H1 (cell line): ENCODE measurements around the gene MAPKAPK2. TPM values are rescaled to one million over a fixed set of nuclear protein-coding genes. Genes with fewer than 3 reads are reported as not detected.
A peak's percentile ranks its signal among the peaks of the same experiment; 100 is the strongest.

ENCODE experiments used
- CTCF ChIA-PET: fragments of 300-600 bp; sonication (Branson Sonifier 250); formaldehyde crosslinking; loops from one replicate; lab custom pipeline; 2021; ENCODE audit not compliant: partially characterized antibody; lab: Charles Lee
- POLR2A ChIA-PET: fragments of 300-600 bp; sonication (Branson Sonifier 250); formaldehyde crosslinking; loops from one replicate; lab custom pipeline; 2021; ENCODE audit warnings: inconsistent platforms; ENCODE audit not compliant: partially characterized antibody; lab: Charles Lee
- DNase-seq, 2 experiments: peaks; one replicate each; pipeline versions ENCODE4 v3.0.0 to v3.0.0-alpha.2; 2010 to 2022; ENCODE audit warnings: low spot score in 2 of 2, low read depth in 1 of 2, mixed read lengths in 1 of 2
- FAIRE-seq: peaks from 2 replicates; lab custom pipeline; 2011; peaks lifted over from hg19 to GRCh38; lab: Jason Lieb, UNC
- H2AFZ ChIP-seq: 2 replicates; pipeline ENCODE4 v1.8.1; 2012; ENCODE audit warnings: low read length, inconsistent platforms
- H2AK5ac ChIP-seq: 2 replicates; pipeline ENCODE4 v1.6.1; 2013; ENCODE audit warnings: low read depth, low read length
- H2BK120ac ChIP-seq: replicated peaks from 2 replicates; pipeline ENCODE3; 2013; ENCODE audit warnings: low read depth, low read length, inconsistent platforms
- H2BK12ac ChIP-seq: 2 replicates; pipeline ENCODE4 v1.6.1; 2013; ENCODE audit warnings: low read depth, low read length
- H2BK15ac ChIP-seq: 2 replicates; pipeline ENCODE4 v1.6.1; 2013; ENCODE audit warnings: low read length
- H2BK20ac ChIP-seq: 2 replicates; pipeline ENCODE4 v1.6.1; 2013; ENCODE audit warnings: low read length
- H2BK5ac ChIP-seq: 2 replicates; pipeline ENCODE4 v1.6.1; 2013; ENCODE audit warnings: low read depth, low read length
- H3K14ac ChIP-seq: 2 replicates; pipeline ENCODE4 v1.6.1; 2013; ENCODE audit warnings: inconsistent platforms; ENCODE audit not compliant: insufficient read length
- H3K18ac ChIP-seq: 2 replicates; pipeline ENCODE4 v1.6.1; 2013; ENCODE audit warnings: low read length; ENCODE audit errors: extremely low read depth
- H3K23ac ChIP-seq: 2 replicates; pipeline ENCODE4 v1.6.1; 2013; ENCODE audit warnings: inconsistent platforms; ENCODE audit not compliant: insufficient read length
- H3K23me2 ChIP-seq: 2 replicates; pipeline ENCODE4 v1.6.1; 2013; ENCODE audit warnings: low read depth, low read length
- H3K27ac ChIP-seq: 2 replicates; pipeline ENCODE4 v1.6.1; 2011; ENCODE audit warnings: low read depth, low read length, inconsistent platforms
- H3K27me3 ChIP-seq, 4 experiments: replicated peaks in 1 of 4; 1 replicate in 1 of 4; 2 replicates in 3 of 4; pipeline versions ENCODE4 v1.6.1 to v1.8.1; 2011 to 2013; ENCODE audit warnings: low read length in 3 of 4, mild to moderate bottlenecking in 3 of 4, inconsistent platforms in 2 of 4, mixed read lengths in 2 of 4, moderate library complexity in 1 of 4; ENCODE audit not compliant: control insufficient read depth in 3 of 4, insufficient read depth in 3 of 4; ENCODE audit errors: extremely low read depth in 1 of 4
- H3K36me3 ChIP-seq, 4 experiments: 2 replicates each; pipeline versions ENCODE4 v1.6.1 to v1.8.1; 2011 to 2013; ENCODE audit warnings: mild to moderate bottlenecking in 4 of 4, low read length in 3 of 4, moderate library complexity in 2 of 4, control low read depth in 1 of 4, inconsistent platforms in 1 of 4; ENCODE audit not compliant: insufficient read depth in 4 of 4, control insufficient read depth in 2 of 4
- H3K4ac ChIP-seq: replicated peaks from 2 replicates; pipeline ENCODE3; 2013; ENCODE audit warnings: low read length, low read depth, mixed read lengths, inconsistent platforms; ENCODE audit not compliant: insufficient read length
- H3K4me1 ChIP-seq, 4 experiments: replicated peaks in 1 of 4; 1 replicate in 1 of 4; 2 replicates in 3 of 4; pipeline versions ENCODE4 v1.6.1 to v1.8.1; 2011 to 2013; ENCODE audit warnings: low read length in 3 of 4, inconsistent platforms in 2 of 4, mixed read lengths in 1 of 4; ENCODE audit not compliant: insufficient read depth in 4 of 4, control insufficient read depth in 3 of 4
- H3K4me2 ChIP-seq, 2 experiments: 2 replicates each; pipeline versions ENCODE4 v1.6.1 to v1.8.1; 2011 to 2013; ENCODE audit warnings: low read depth in 2 of 2, low read length in 2 of 2, control low read depth in 1 of 2, inconsistent platforms in 1 of 2, mild to moderate bottlenecking in 1 of 2; ENCODE audit not compliant: insufficient read depth in 1 of 2
- H3K4me3 ChIP-seq, 4 experiments: fragments of 200-600, 300-600 bp in 1 of 4; sonication (generic), shearing (Covaris generic), sonication (Bioruptor Twin) in 1 of 4; 2 replicates each; pipeline versions ENCODE4 v1.5.1 to v1.8.1; 2011 to 2016; ENCODE audit warnings: low read length in 4 of 4, low read depth in 3 of 4, control low read depth in 2 of 4, inconsistent platforms in 2 of 4, mild to moderate bottlenecking in 2 of 4, mixed read lengths in 1 of 4, moderate library complexity in 1 of 4; ENCODE audit not compliant: insufficient read depth in 2 of 4; ENCODE audit errors: extremely low read depth in 1 of 4
- H3K56ac ChIP-seq: replicated peaks from 2 replicates; pipeline ENCODE3; 2013; ENCODE audit warnings: low read depth, mild to moderate bottlenecking, mixed read lengths, low read length, inconsistent platforms; ENCODE audit not compliant: insufficient read length
- H3K79me1 ChIP-seq: 2 replicates; pipeline ENCODE4 v1.6.1; 2013; ENCODE audit warnings: low read depth, low read length, control low read depth
- H3K79me2 ChIP-seq, 2 experiments: 2 replicates each; pipeline versions ENCODE4 v1.6.1 to v1.8.1; 2012 to 2013; ENCODE audit warnings: low read length in 2 of 2, mild to moderate bottlenecking in 2 of 2, inconsistent platforms in 1 of 2; ENCODE audit not compliant: insufficient read depth in 2 of 2, control insufficient read depth in 1 of 2
- H3K9ac ChIP-seq, 4 experiments: replicated peaks in 1 of 4; 1 replicate in 1 of 4; 2 replicates in 3 of 4; pipeline versions ENCODE4 v1.6.1 to v1.8.1; 2011 to 2013; ENCODE audit warnings: low read depth in 3 of 4, low read length in 3 of 4, control low read depth in 2 of 4, mild to moderate bottlenecking in 2 of 4, moderate library complexity in 2 of 4, inconsistent platforms in 1 of 4; ENCODE audit errors: extremely low read depth in 1 of 4
- H3K9me3 ChIP-seq, 2 experiments: 2 replicates each; pipeline versions ENCODE4 v1.6.1 to v1.8.1; 2012 to 2013; ENCODE audit warnings: mild to moderate bottlenecking in 2 of 2, moderate library complexity in 2 of 2, control low read depth in 1 of 2, inconsistent platforms in 1 of 2, low read depth in 1 of 2, low read length in 1 of 2, mixed read lengths in 1 of 2; ENCODE audit not compliant: insufficient read depth in 2 of 2
- H4K20me1 ChIP-seq, 2 experiments: replicated peaks in 1 of 2; 2 replicates each; pipeline versions ENCODE3 to v1.8.1; 2011 to 2013; ENCODE audit warnings: inconsistent platforms in 2 of 2, low read length in 2 of 2, mild to moderate bottlenecking in 1 of 2; ENCODE audit not compliant: insufficient read depth in 2 of 2, control insufficient read depth in 1 of 2
- H4K5ac ChIP-seq: 2 replicates; pipeline ENCODE4 v1.6.1; 2013; ENCODE audit warnings: low read length, low read depth, mixed read lengths, inconsistent platforms; ENCODE audit not compliant: insufficient read length
- H4K8ac ChIP-seq: 2 replicates; pipeline ENCODE4 v1.8.0; 2013; ENCODE audit warnings: mild to moderate bottlenecking, moderate library complexity, low read length, inconsistent platforms; ENCODE audit not compliant: insufficient read depth; ENCODE audit errors: extremely low read depth
- H4K91ac ChIP-seq: replicated peaks from 2 replicates; pipeline ENCODE3; 2013; ENCODE audit warnings: low read length, mixed read lengths, inconsistent platforms; ENCODE audit not compliant: insufficient read length
- CBX5 ChIP-seq: fragments of 300-800, 300-1000 bp; sonication (generic); IDR thresholded peaks from 2 replicates; pipeline ENCODE4 v1.7.1; 2016; ENCODE audit warnings: antibody characterized with exemption, low read length, low read depth
- CHD1 ChIP-seq: IDR thresholded peaks from 2 replicates; pipeline ENCODE4 v1.6.1; 2012; ENCODE audit warnings: low read depth, low read length, improper control_type of control experiment
- CHD2 ChIP-seq: IDR thresholded peaks from 2 replicates; pipeline ENCODE4 v1.6.1; 2012; ENCODE audit warnings: low read length, improper control_type of control experiment
- GTF2F1 ChIP-seq: IDR thresholded peaks from 2 replicates; pipeline ENCODE4 v1.6.1; 2012; ENCODE audit warnings: low read depth, low read length, improper control_type of control experiment, borderline replicate concordance
- KDM1A ChIP-seq: fragments of 200-600, 300-600 bp; sonication (generic); IDR thresholded peaks from 2 replicates; pipeline ENCODE4 v1.7.1; 2016; ENCODE audit warnings: mild to moderate bottlenecking, low read length, borderline replicate concordance
- RBBP5 ChIP-seq: IDR thresholded peaks from 2 replicates; pipeline ENCODE4 v1.7.1; 2012; ENCODE audit warnings: low read depth, mild to moderate bottlenecking, inconsistent platforms, low read length, moderate library complexity, borderline replicate concordance
- SIN3A ChIP-seq, 2 experiments: IDR thresholded peaks in 1 of 2; conservative IDR thresholded peaks in 1 of 2; 2 replicates each; pipeline ENCODE4 v1.6.1; 2011 to 2012; ENCODE audit warnings: low read length in 2 of 2, improper control_type of control experiment in 1 of 2, low read depth in 1 of 2, mild to moderate bottlenecking in 1 of 2
- SP1 ChIP-seq: IDR thresholded peaks from 2 replicates; pipeline ENCODE4 v1.6.1; 2011; ENCODE audit warnings: low read depth, low read length
- SP4 ChIP-seq: IDR thresholded peaks from 2 replicates; pipeline ENCODE4 v1.6.1; 2012; ENCODE audit warnings: low read length, inconsistent platforms
- SUZ12 ChIP-seq: fragments of 200-600 bp; sonication (generic); IDR thresholded peaks from 2 replicates; pipeline ENCODE4 v1.6.1; 2012; ENCODE audit warnings: mild to moderate bottlenecking, inconsistent platforms, low read length, moderate library complexity, mixed read lengths
- TBP ChIP-seq: IDR thresholded peaks from 2 replicates; pipeline ENCODE4 v1.6.1; 2011; ENCODE audit warnings: low read depth, low read length, improper control_type of control experiment
- YY1 ChIP-seq: IDR thresholded peaks from 2 replicates; pipeline ENCODE4 v1.6.1; 2011; ENCODE audit warnings: low read depth, mild to moderate bottlenecking, low read length
- ZNF274 ChIP-seq: IDR thresholded peaks from 2 replicates; pipeline ENCODE4 v1.7.0; 2012; ENCODE audit warnings: low read length, borderline replicate concordance; ENCODE audit errors: extremely low read depth
- WGBS, 2 experiments: shearing (Covaris generic) in 1 of 2; methylation state at CpG; one replicate each; pipeline versions ENCODE4 v1.1.6 to v1.1.7; 2013 to 2015; ENCODE audit warnings: low lambda C conversion rate in 2 of 2, mixed read lengths in 2 of 2, inconsistent platforms in 1 of 2, low coverage in 1 of 2, missing lambda C conversion rate in 1 of 2; ENCODE audit not compliant: insufficient replicate concordance in 2 of 2, insufficient coverage in 1 of 2, insufficient read length in 1 of 2; ENCODE audit errors: extremely low coverage in 1 of 2, missing lambda C conversion rate in 1 of 2; 5-methylcytosine and 5-hydroxymethylcytosine counted together
- polyA plus RNA-seq, 7 experiments: library from polyadenylated mRNA; depleted of rRNA in 3 of 7; stranded (reverse) in 5 of 7; unstranded in 2 of 7; fragments of >200 nt in 5 of 7; fragments of 200-250 nt in 2 of 7; gene quantifications; 1 replicate in 5 of 7; 2 replicates in 1 of 7; 4 replicates in 1 of 7; pipeline versions ENCODE4 v1.2.1 to v1.2.3, GENCODE V29; 2011 to 2013; ENCODE audit warnings: missing spikeins in 2 of 7, mixed read lengths in 2 of 7
- total RNA-seq: library from RNA; stranded (reverse); fragmentation: NEBNext Ultra II Directional; extraction: Animal tissue kit (Norgen Biotek cat#: 25700); gene quantifications from 2 replicates; pipeline ENCODE4 v1.2.1, GENCODE V29; 2021
- TF ChIP-seq, protein P1 (sequence below): IDR thresholded peaks from 2 replicates; pipeline ENCODE4 v1.6.1; 2012; ENCODE audit warnings: inconsistent platforms

Gene MAPKAPK2
- total and polyA plus RNA-seq, 2 of the 8 experiments (the other 6 are each of a cell fraction or from before 2014, with no cell fraction given) = 27.5 to 44.9 TPM

DNA sequence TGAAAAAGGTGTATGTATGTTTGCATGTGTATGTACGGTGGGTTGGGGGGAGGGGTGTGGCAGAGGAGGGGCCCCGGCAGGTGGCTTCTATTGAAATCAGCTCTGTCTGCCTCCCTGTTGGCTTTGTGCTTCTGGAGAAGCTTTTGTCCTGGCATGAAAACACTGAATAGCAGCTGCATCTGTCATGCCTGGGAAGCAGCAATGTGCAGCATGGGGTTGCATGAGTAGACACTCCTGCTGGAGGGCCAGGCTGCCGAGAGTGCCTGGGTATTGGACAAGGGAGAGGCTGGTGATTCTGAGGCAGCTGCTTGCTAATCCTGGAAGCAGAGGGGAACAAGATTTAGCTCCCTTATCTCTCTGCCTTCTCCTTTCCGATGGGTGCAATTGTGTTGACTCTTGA is 20.5 kb downstream of the MAPKAPK2 start:
- H2BK12ac ChIP-seq = no peak overlapping the region
- H4K8ac ChIP-seq = no peak overlapping the region
- peaks cover 2 to 66% of the 10 kb centered on the region in 2 experiments; a peak in 3 of 4 replicates for H3K79me2 ChIP-seq
- FAIRE-seq = no peak
- H3K4me2 ChIP-seq = peak overlapping the region; percentile 49 to 78
- no peak overlapping the region for H3K27ac ChIP-seq
- H4K20me1 ChIP-seq = peaks cover 30 to 37% of the 10 kb centered on the region in 2 experiments
- H3K18ac ChIP-seq = 0 out of 2 replicates have a peak overlapping the region, but pooled peaks have one; percentile 42
- no peak overlapping the region for H2AK5ac ChIP-seq
- no peaks in the 10 kb centered on the region for H3K9me3 ChIP-seq
- peak overlapping the region; percentile 11; the same call in 1 of the 2 replicates for H2BK5ac ChIP-seq
- 68% methylated on average over 4 of the region's 4 CpGs; no CpG with 5 or more reads in 1 of the 2 experiments for WGBS, 2 experiments
- peak overlapping the region; percentile 76 for H4K91ac ChIP-seq
- no peaks in the 10 kb centered on the region; a peak in 1 of 8 replicates for H3K36me3 ChIP-seq
- no peak overlapping the region for H2BK20ac ChIP-seq
- no peak overlapping the region for H2BK120ac ChIP-seq
- no peak overlapping the region for H3K23ac ChIP-seq
- H3K4me1 ChIP-seq = peaks cover 22 to 49% (median 32%) of the 10 kb centered on the region in 4 experiments
- peak overlapping the region in 1 of 4 experiments; percentile 28; a peak in 3 of 8 replicates for H3K4me3 ChIP-seq
- ChIA-PET POLR2A (interaction anchor here (1.1 to 2.3 kb wide), 5 partner anchors 11 to 42 kb away, joined by 4 to 8 read pairs (median 5); no protein-coding TSS in a partner anchor), CTCF (interaction anchor here (0.6 to 3.7 kb wide), 20 partner anchors 11 to 277 kb away, joined by 3 to 25 read pairs (median 4); partner anchors contain the start of genes DYRK3 and EIF2D)
- no peak overlapping the region for H3K14ac ChIP-seq
- no peak overlapping the region for H4K5ac ChIP-seq
- no peaks in the 10 kb centered on the region for H3K23me2 ChIP-seq
- H2AFZ ChIP-seq = no peak overlapping the region
- H3K9ac ChIP-seq = no peak overlapping the region
- no peak overlapping the region for H3K56ac ChIP-seq
- no peak for DNase-seq
- peaks cover 2% of the 10 kb centered on the region for H3K79me1 ChIP-seq
- no peaks in the 10 kb centered on the region for H3K27me3 ChIP-seq
- H3K4ac ChIP-seq = no peak overlapping the region
- H2BK15ac ChIP-seq = peak overlapping the region; percentile 89; the same call in 1 of the 2 replicates
- TF ChIP-seq SP1 (no peak), CHD1 (no peak), TBP (no peak), SUZ12 (no peak), YY1 (no peak), CBX5 (no peak), CHD2 (no peak), GTF2F1 (no peak), KDM1A (no peak), RBBP5 (no peak), SIN3A (conservative IDR thresholded peaks at IDR 0.05 in 1 of 2, IDR thresholded peaks at IDR 0.05 in 1 of 2; ENCODE audit: low read depth in 1 of 2, low read length in 2 of 2) (no peak), ZNF274 (no peak), SP4 (no peak)
- TF ChIP-seq, protein P1, sequence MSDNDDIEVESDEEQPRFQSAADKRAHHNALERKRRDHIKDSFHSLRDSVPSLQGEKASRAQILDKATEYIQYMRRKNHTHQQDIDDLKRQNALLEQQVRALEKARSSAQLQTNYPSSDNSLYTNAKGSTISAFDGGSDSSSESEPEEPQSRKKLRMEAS = no peak
